CD4-positive, alpha-beta T cell treated with Interleukin-21 for 1 hour (primary cell): ENCODE results near the gene RAD51D.
A peak's percentile ranks its signal among the peaks of the same experiment; 100 is the strongest.
"Not testable (repeated sequence)": the region's sequence is repeated elsewhere in the genome, so short reads cannot be mapped to it uniquely, and the experiment has no call there.

Experiments used
- DNase-seq: peaks from one replicate; pipeline ENCODE4 v3.0.0-alpha.2; 2020

Gene RAD51D

GRCh38 chr17:35064516-35065215 lies 55.0 kb downstream of the RAD51D start:
- DNase-seq = no peak

- DNase-seq = peak; percentile 90
Measured at GRCh38 chr17:35063514-35064223, 56.0 kb downstream of the RAD51D start, which contains the start of gene RFFL. TSS of gene RFFL (minus strand) at chr17:35063707. CDS start at chr17:35026553, 37,154 bp downstream.

GRCh38 chr17:35062308-35062707 lies 57.4 kb downstream of the RAD51D start:
- no peak for DNase-seq

DNA sequence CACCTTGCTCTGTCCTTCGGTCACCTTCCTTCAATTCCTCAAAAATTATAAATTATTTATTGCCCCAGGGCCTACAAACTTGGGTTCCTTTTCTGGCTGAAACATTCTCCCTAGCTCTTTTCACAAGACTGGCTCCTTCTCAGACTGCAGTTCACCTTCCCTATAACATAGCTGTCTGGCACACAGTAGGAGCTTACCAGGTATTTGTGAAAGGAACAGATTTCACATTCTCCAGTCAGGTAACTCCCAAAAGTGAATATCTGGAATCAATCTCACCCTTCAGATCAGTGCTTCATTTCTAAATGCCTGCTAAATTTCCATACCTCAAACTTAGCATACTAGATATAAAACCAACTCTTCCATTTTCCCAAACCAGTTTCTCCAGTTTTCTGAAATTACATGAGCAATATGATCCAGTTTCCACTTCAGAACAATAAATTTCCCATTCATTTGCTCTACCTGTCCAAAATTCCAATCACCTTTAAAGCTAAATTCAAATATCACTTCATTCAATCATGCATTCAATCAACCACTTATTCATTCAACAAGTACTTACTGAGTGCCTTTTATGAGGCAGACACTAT lies 62.2 kb downstream of the RAD51D start:
- no peak for DNase-seq

- no peak for DNase-seq
Measured at GRCh38 chr17:35056013-35056412, 63.6 kb downstream of the RAD51D start.

DNA sequence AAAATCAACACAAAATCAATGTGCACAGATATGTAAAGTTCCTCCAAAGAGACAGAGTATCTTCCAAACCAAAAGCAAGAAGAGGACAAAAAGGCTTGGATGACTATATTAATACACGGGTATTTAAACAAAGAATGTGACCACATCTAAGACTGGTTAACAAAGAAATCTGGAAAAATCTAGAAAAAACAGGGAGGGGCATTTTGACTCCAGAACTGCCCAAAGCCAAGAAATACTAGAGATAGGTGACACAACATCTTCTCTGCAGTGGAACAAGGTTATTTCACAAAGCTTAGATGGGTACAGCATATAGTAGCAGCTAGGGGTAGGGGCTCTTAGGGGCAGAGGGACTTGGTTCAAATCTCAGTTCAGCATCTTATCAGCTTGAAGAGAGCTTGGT lies 66.5 kb downstream of the RAD51D start:
- no peak for DNase-seq

GRCh38 chr17:35052780-35053179 lies 66.9 kb downstream of the RAD51D start:
- DNase-seq = no peak

DNA sequence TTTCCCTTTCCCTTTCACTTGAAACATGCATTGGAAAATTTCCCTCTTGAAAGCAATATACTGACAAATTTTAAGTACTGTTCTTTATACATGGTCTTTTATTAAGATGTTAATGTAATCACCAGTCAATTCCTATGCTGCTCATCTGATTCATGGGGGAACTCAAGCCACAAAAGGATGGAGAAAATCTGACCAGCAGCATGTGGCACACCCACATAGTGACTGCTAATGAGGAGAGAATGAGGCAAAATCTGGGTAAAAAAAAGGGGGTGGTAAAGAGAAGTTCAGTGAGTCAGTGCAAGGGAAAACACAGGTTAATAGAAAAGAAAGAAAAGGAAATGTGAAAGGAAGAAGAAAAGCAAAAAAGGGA lies 67.4 kb downstream of the RAD51D start:
- DNase-seq = no peak

- peak; percentile 40 for DNase-seq
Measured at GRCh38 chr17:35051579-35052240, 68.0 kb downstream of the RAD51D start.

DNA sequence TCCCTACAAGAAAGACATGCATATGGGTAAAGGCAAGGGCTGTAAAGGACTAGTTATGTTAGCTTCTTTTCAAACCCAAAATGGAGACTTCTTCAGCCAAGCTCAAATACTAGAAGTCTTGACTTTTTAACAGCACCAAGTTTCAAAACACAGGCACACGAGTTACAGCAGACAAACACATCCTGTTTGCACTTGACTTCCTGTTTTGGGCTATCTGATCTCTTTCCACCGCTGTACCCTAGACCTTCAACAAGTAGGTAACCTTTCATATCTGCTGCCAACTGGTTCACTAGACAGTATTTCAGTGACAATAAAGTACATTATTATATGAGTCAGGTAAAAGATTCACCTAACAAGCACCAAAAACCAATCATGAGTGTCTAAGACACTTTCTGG lies 68.5 kb downstream of the RAD51D start:
- peak; percentile 82 for DNase-seq

DNA sequence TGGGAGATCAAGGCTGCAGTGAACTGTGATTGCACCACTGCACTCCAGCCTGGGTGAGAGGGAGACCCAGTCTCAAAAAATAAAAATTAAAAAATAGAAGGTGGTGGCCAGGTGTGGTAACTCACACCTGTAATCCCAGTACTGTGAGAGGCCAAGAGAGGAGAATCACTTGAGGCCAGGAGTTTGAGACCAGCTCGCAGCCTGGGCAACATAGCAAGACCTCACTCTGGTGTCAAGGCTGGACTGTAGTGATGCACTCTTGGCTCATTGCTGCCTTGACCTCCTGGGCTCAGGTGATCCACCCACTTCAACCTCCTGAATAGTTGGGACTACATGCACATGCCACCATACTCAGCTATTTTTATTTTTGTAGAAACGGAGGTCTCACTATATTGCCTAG lies 69.5 kb downstream of the RAD51D start:
- DNase-seq = no peak

- DNase-seq = no peak
Measured at GRCh38 chr17:35048685-35049379, 70.8 kb downstream of the RAD51D start.

DNA sequence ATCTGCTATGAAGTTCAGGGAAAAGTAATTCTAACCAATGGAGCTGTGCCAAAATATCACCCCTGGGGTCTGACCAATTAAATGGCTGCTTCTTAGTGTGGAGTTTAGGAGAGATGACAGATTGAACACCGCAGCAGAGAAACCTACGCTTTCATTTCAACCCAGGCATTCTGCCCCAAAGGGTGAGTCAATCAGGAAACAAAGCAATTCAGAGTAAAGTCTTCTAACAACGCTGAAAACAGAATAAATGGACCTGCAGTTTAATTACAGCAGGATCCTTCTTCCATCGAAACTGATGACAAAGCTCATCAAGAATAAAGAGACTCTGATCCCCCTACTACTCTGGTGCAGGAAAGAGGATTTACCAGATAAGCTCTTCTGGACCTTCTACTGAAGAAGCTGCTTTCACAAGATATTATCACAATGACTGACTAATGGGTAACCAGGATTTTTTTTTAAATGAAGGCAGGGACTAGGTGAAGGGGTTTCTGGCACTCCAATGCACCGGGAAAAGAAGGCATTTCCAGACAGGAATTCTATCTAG lies 72.8 kb downstream of the RAD51D start:
- peak; percentile 80 for DNase-seq

- no peak for DNase-seq
Measured at GRCh38 chr17:35046245-35046644, 73.4 kb downstream of the RAD51D start.

DNA sequence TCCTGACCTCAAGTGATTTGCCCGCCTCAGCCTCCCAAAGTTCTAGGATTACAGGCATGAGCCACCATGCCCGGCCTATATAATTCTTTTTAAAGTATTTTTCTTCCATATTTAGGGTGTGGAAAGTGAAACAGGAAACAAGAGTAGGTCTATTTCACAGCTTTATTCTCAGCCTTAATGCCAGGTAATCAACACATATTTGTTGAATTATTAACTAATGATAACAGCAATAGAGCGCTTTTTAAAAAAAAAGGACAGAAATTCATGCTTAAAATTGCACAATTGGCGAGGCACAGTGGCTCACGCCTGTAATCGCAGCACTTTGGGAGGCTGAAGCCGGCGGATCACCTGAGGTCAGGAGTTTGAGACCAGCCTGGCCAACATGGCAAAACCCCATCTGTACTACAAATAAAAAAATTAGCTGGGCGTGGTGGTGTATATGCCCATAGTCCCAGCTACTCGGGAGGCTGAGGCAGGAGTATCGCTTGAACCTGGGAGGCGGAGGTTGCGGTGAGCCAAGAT lies 74.1 kb downstream of the RAD51D start:
- DNase-seq = not testable (repeated sequence)

GRCh38 chr17:35044181-35044580 lies 75.5 kb downstream of the RAD51D start:
- no peak for DNase-seq
